HCT116 (cell line): ENCODE results near the gene C17orf58. TPM values are rescaled to one million over a fixed set of nuclear protein-coding genes. Genes with fewer than 3 reads are reported as not detected.
A peak's percentile ranks its signal among the peaks of the same experiment; 100 is the strongest.
"Not testable (repeated sequence)": the region's sequence is repeated elsewhere in the genome, so short reads cannot be mapped to it uniquely, and the experiment has no call there.

ENCODE experiments used
- ATAC-seq: fragments of 200-7000 bp; cut with Tn5 transposase; 2 replicates; pipeline ENCODE4 v1.9.1; 2020; ENCODE audit warnings: mild to moderate bottlenecking, moderate library complexity
- BruUV-seq: library from RNA; stranded (reverse); fragments of 400-500 nt; replicated peaks from 2 replicates; lab custom pipeline; 2021; lab: Mats Ljungman, UMichigan
- CTCF ChIA-PET: fragments of 300-600 bp; sonication (Branson Sonifier 250); formaldehyde crosslinking; loops from one replicate; lab custom pipeline; 2021; ENCODE audit warnings: antibody characterized with exemption; lab: Charles Lee
- POLR2A ChIA-PET: fragments of 300-600, 350-600 bp; sonication (Branson Sonifier 250); formaldehyde crosslinking; loops from one replicate; lab custom pipeline; 2021; ENCODE audit warnings: antibody characterized with exemption; lab: Charles Lee
- RAD21 ChIA-PET, 2 experiments: fragments of 300-600 bp; sonication (Branson Sonifier 250); formaldehyde crosslinking; loops; one replicate each; lab custom pipeline; 2023; ENCODE audit warnings: low total read pairs in 2 of 2; ENCODE audit not compliant: uncharacterized antibody in 2 of 2, unreplicated experiment in 2 of 2, low non-redundant PET in 1 of 2; lab: Charles Lee
- DNase-seq: peaks from one replicate; pipeline ENCODE4 v3.0.0-alpha.2; 2010; ENCODE audit warnings: low read depth, low spot score
- H2AFZ ChIP-seq: fragments of 200-600 bp; shearing (Covaris generic), sonication (generic); 2 replicates; pipeline ENCODE4 v1.6.1; 2017; ENCODE audit warnings: low read depth, mixed run types, mixed read lengths, antibody characterized with exemption, low read length; ENCODE audit not compliant: poor library complexity, severe bottlenecking
- H3K27ac ChIP-seq: 2 replicates; pipeline ENCODE4 v1.5.1; 2012; ENCODE audit warnings: low read depth, low read length
- H3K27me3 ChIP-seq: fragments of 200-600 bp; sonication (generic); 2 replicates; pipeline ENCODE4 v1.6.1; 2016; ENCODE audit warnings: mixed run types, low read length, mixed read lengths; ENCODE audit not compliant: insufficient read depth
- H3K36me3 ChIP-seq, 2 experiments: fragments of 200-500 bp in 1 of 2; fragments of 200-600 bp in 1 of 2; sonication (Bioruptor generic) in 1 of 2; sonication (generic) in 1 of 2; 2 replicates each; pipeline versions ENCODE4 v1.5.1 to v1.6.1; 2014 to 2016; ENCODE audit warnings: low read length in 2 of 2, inconsistent platforms in 1 of 2, mixed read lengths in 1 of 2, mixed run types in 1 of 2; ENCODE audit not compliant: insufficient read depth in 2 of 2, control insufficient read depth in 1 of 2
- H3K4me1 ChIP-seq, 2 experiments: fragments of 200-600 bp in 1 of 2; sonication (generic) in 1 of 2; 2 replicates each; pipeline versions ENCODE4 v1.5.1 to v1.6.1; 2012 to 2017; ENCODE audit warnings: low read length in 2 of 2, inconsistent platforms in 1 of 2, mild to moderate bottlenecking in 1 of 2, mixed read lengths in 1 of 2, mixed run types in 1 of 2, moderate library complexity in 1 of 2; ENCODE audit not compliant: insufficient read depth in 2 of 2, control insufficient read depth in 1 of 2
- H3K4me2 ChIP-seq: fragments of 200-600 bp; sonication (generic); 2 replicates; pipeline ENCODE4 v1.6.1; 2017; ENCODE audit warnings: mixed run types, low read length, mixed read lengths
- H3K4me3 ChIP-seq, 2 experiments: fragments of 200-600 bp in 1 of 2; sonication (generic) in 1 of 2; replicated peaks in 1 of 2; 2 replicates each; pipeline ENCODE4 v1.5.1; 2011 to 2016; ENCODE audit warnings: low read length in 2 of 2, control low read depth in 1 of 2, low read depth in 1 of 2, mild to moderate bottlenecking in 1 of 2, mixed read lengths in 1 of 2, mixed run types in 1 of 2
- H3K79me2 ChIP-seq: fragments of 200-600 bp; sonication (generic); 2 replicates; pipeline ENCODE4 v1.6.1; 2017; ENCODE audit warnings: mild to moderate bottlenecking, mixed run types, low read length, moderate library complexity, mixed read lengths; ENCODE audit not compliant: insufficient read depth
- H3K9ac ChIP-seq: fragments of 200-600 bp; sonication (generic); 2 replicates; pipeline ENCODE4 v1.6.1; 2016; ENCODE audit warnings: low read length, mixed read lengths
- H3K9me2 ChIP-seq: fragments of 200-600 bp; sonication (generic), shearing (Covaris generic); 2 replicates; pipeline ENCODE4 v1.6.1; 2017; ENCODE audit warnings: mixed run types, mild to moderate bottlenecking, moderate library complexity; ENCODE audit not compliant: insufficient read depth
- H3K9me3 ChIP-seq, 2 experiments: fragments of 200-500 bp in 1 of 2; fragments of 200-600 bp in 1 of 2; sonication (Bioruptor generic) in 1 of 2; sonication (generic) in 1 of 2; 2 replicates each; pipeline ENCODE4 v1.6.1; 2014 to 2017; ENCODE audit warnings: low read length in 2 of 2, mixed read lengths in 2 of 2, inconsistent platforms in 1 of 2, low read depth in 1 of 2, mild to moderate bottlenecking in 1 of 2, mixed run types in 1 of 2, moderate library complexity in 1 of 2; ENCODE audit not compliant: control insufficient read depth in 1 of 2, insufficient read depth in 1 of 2
- H4K20me1 ChIP-seq: fragments of 200-600 bp; sonication (generic), shearing (Covaris generic); 2 replicates; pipeline ENCODE4 v1.6.1; 2017; ENCODE audit warnings: mixed run types, mild to moderate bottlenecking, moderate library complexity; ENCODE audit not compliant: insufficient read depth
- CTCF ChIP-seq, 3 experiments: fragments of 200-600 bp in 1 of 3; sonication (generic) in 1 of 3; IDR thresholded peaks in 2 of 3; conservative IDR thresholded peaks in 1 of 3; 2 replicates each; pipeline ENCODE4 v1.5.1; 2012 to 2017; ENCODE audit warnings: low read depth in 2 of 3, low read length in 2 of 3, antibody characterized with exemption in 1 of 3, borderline replicate concordance in 1 of 3, control low read depth in 1 of 3, mild to moderate bottlenecking in 1 of 3, mixed read lengths in 1 of 3, mixed run types in 1 of 3, moderate library complexity in 1 of 3; ENCODE audit not compliant: insufficient read depth in 1 of 3
- EGR1 ChIP-seq: IDR thresholded peaks from 2 replicates; pipeline ENCODE4 v1.6.1; 2012; ENCODE audit warnings: low read depth
- ELF1 ChIP-seq: IDR thresholded peaks from 2 replicates; pipeline ENCODE4 v1.6.1; 2012; ENCODE audit warnings: low read depth, borderline replicate concordance
- MAX ChIP-seq: IDR thresholded peaks from 2 replicates; pipeline ENCODE4 v1.6.1; 2012
- RAD21 ChIP-seq: IDR thresholded peaks from 2 replicates; pipeline ENCODE4 v1.6.1; 2012; ENCODE audit warnings: low read depth, mild to moderate bottlenecking
- TCF7L2 ChIP-seq: IDR thresholded peaks from 2 replicates; pipeline ENCODE4 v1.7.0; 2011; ENCODE audit warnings: borderline replicate concordance, inconsistent platforms; ENCODE audit not compliant: insufficient read depth, insufficient read length; ENCODE audit errors: extremely low read depth
- intact Hi-C: fragments of 100-400 bp; cut with micrococcal nuclease; formaldehyde crosslinking; loops from 2 replicates; pipeline ENCODE4 v1.10.0; 2022
- total RNA-seq: library from RNA; stranded (reverse); gene quantifications from one replicate; pipeline ENCODE4 v1.2.1, GENCODE V29; 2021; ENCODE audit not compliant: unreplicated experiment
- TF ChIP-seq, protein P1 (sequence below): IDR thresholded peaks from 2 replicates; pipeline ENCODE4 v1.6.1; 2012

The C17orf58 gene
- total RNA-seq, 1 experiment from 2014 or later = 38.1 TPM

DNA sequence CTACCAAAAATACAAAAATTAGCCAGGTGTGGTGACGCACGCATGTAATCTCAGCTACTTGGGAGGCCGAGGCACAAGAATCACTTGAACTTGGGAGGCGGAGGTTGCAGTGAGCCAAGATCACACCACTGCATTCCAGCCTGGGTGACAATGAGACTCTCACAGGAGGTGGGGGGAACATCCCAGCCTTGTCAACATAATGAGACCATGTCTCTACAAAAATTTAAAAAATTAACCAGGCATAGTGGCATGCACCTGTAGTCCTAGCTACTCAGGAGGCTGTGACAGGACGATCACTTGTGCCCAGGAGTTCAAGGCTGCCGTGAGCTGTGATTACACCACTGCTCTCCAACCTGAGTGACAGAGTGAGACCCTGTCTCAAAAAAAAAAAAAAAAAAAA, 20.0 kb downstream of the C17orf58 start:
- H3K9ac ChIP-seq, H3K9me3 ChIP-seq, ATAC-seq, H3K79me2 ChIP-seq, H3K9me2 ChIP-seq, H3K4me1 ChIP-seq, H3K4me3 ChIP-seq, H2AFZ ChIP-seq, H4K20me1 ChIP-seq, H3K4me2 ChIP-seq, POLR2A ChIA-PET, DNase-seq, H3K27me3 ChIP-seq, RAD21 ChIA-PET, H3K27ac ChIP-seq, BruUV-seq, intact Hi-C loops: not testable (repeated sequence)
- CTCF ChIA-PET = interaction anchor here (0.7 to 1.8 kb wide), 2 partner anchors 34 to 494 kb away, joined by 4 to 5 read pairs; no protein-coding TSS in a partner anchor
- peaks cover 6 to 15% of the 10 kb centered on the region in 2 experiments; a peak in 2 of 4 replicates for H3K36me3 ChIP-seq

DNA sequence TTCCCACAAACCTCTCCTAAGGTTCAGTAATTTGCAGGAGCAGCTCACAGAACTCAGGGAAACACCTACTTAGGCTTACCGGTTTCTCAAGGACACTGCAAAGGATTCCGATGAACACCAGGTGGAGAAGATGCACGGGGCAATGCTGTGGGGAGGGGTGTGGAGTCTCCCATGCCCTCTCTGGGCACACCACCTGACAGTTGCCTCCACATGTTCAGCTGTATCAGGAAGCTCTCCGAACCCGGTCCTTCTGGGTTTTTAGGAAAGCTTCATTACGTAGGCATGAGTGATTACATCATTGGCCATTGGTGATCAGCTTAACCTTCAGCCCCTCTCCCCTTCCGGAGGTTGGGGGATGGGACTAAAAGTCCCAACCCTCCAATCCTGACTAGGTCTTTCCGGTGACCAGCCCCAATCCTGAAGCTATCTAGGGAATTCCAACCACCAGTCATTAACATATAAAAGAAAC, 21.6 kb downstream of the C17orf58 start:
- no peaks in the 10 kb centered on the region for H4K20me1 ChIP-seq
- H3K36me3 ChIP-seq = peaks cover 6 to 14% of the 10 kb centered on the region in 2 experiments; a peak in 2 of 4 replicates
- no peaks in the 10 kb centered on the region for H3K9me3 ChIP-seq
- ATAC-seq (peak; percentile 44; the same call in 1 of the 2 replicates), DNase-seq (no peak)
- H3K9me2 ChIP-seq = no peaks in the 10 kb centered on the region
- no peak overlapping the region for H3K27ac ChIP-seq
- intact Hi-C loops = no loop called here
- no peak overlapping the region for H2AFZ ChIP-seq
- no peak overlapping the region for H3K4me2 ChIP-seq
- no peaks in the 10 kb centered on the region for H3K4me1 ChIP-seq
- no TSS peak for BruUV-seq
- RAD21 ChIA-PET = no interaction called here
- CTCF ChIA-PET = interaction anchor here (1.2 kb wide), 1 partner anchor 32 kb away, joined by 3 read pairs; no protein-coding TSS in a partner anchor
- no peak overlapping the region for H3K9ac ChIP-seq
- POLR2A ChIA-PET = no interaction called here
- no peaks in the 10 kb centered on the region for H3K27me3 ChIP-seq
- H3K79me2 ChIP-seq = no peaks in the 10 kb centered on the region
- no peak overlapping the region for H3K4me3 ChIP-seq
- no peak for TF ChIP-seq CTCF (IDR thresholded peaks at IDR 0.05 in 2 of 3, conservative IDR thresholded peaks at IDR 0.05 in 1 of 3; ENCODE audit: borderline replicate concordance in 1 of 3, insufficient read depth in 1 of 3, low read depth in 2 of 3, low read length in 2 of 3)
- TF ChIP-seq RAD21 = no peak
- no peak for TF ChIP-seq EGR1
- no peak for TF ChIP-seq MAX
- TF ChIP-seq, protein P1, sequence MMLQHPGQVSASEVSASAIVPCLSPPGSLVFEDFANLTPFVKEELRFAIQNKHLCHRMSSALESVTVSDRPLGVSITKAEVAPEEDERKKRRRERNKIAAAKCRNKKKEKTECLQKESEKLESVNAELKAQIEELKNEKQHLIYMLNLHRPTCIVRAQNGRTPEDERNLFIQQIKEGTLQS = no peak
- TF ChIP-seq TCF7L2 = no peak
- no peak for TF ChIP-seq ELF1
